A549 treated with dexamethasone at 1 μM for 4 hours (cell line): ENCODE data around the gene AMOT. TPM values are rescaled to one million over a fixed set of nuclear protein-coding genes. Genes with fewer than 3 reads are reported as not detected.

Experiments
- total RNA-seq: library from RNA; stranded (reverse); fragments of 200-300 nt; extraction: Qiagen RNA extraction; gene quantifications from 5 replicates; pipeline ENCODE4 v1.2.3, GENCODE V29; 2022

The AMOT gene
- total RNA-seq: 0.02 to 0.05 TPM (median 0.03 TPM) in 4 of 5 replicates, not detected in the other

GRCh38 chrX:112840382-112841113, at the start of gene AMOT:
TSS of gene AMOT (minus strand) at chrX:112840831. CDS start at chrX:112823126, 17,705 bp downstream.

Other genes with a start within 250 kb of the AMOT start
- not detected in 5 replicates for gene LHFPL1, start 160.9 kb downstream of the AMOT start, total RNA-seq